Activated CD4-positive, alpha-beta T cell treated with anti-CD3 and anti-CD28 coated beads, Interleukin-2, Interleukin-6, amounts not matched to agents 100 ng/mL and 50 ng/mL, durations not matched to agents 16 hours and 8 hours (primary cell): ENCODE measurements around the gene NEDD1.

Source experiments
- DNase-seq: peaks from one replicate; pipeline ENCODE4 v3.0.0-alpha.2; 2020

Gene NEDD1

GRCh38 chr12:96906498-96906848 is 584 bp upstream of the NEDD1 start:
- DNase-seq = no peak

- peak; percentile 28 for DNase-seq
Observed at GRCh38 chr12:96907671-96908422, 790 bp downstream of the NEDD1 start.

- DNase-seq = no peak
Observed at GRCh38 chr12:96908423-96908675, 1.3 kb downstream of the NEDD1 start.

- DNase-seq = no peak
Observed at GRCh38 chr12:96912261-96912660, 5.2 kb downstream of the NEDD1 start.

- no peak for DNase-seq
Observed at GRCh38 chr12:96912943-96913342, 5.9 kb downstream of the NEDD1 start.

- DNase-seq = no peak
Observed at GRCh38 chr12:96919510-96920210, 12.6 kb downstream of the NEDD1 start.

GRCh38 chr12:96948782-96949181 is 41.7 kb downstream of the NEDD1 start:
- no peak for DNase-seq

- DNase-seq = no peak
Observed at GRCh38 chr12:96979532-96979931, 72.5 kb downstream of the NEDD1 start.

- no peak for DNase-seq
Observed at GRCh38 chr12:96980991-96981414, 73.9 kb downstream of the NEDD1 start.

GRCh38 chr12:96981911-96982310 is 74.9 kb downstream of the NEDD1 start:
- no peak for DNase-seq

- DNase-seq = no peak
Observed at GRCh38 chr12:96982671-96983070, 75.6 kb downstream of the NEDD1 start.

GRCh38 chr12:96985515-96986362 is 78.7 kb downstream of the NEDD1 start:
- peak; percentile 35 for DNase-seq

GRCh38 chr12:96986883-96987523 is 79.9 kb downstream of the NEDD1 start:
- DNase-seq = peak; percentile 15

- DNase-seq = no peak
Observed at GRCh38 chr12:96988919-96989318, 81.9 kb downstream of the NEDD1 start.

- peak; percentile 7 for DNase-seq
Observed at GRCh38 chr12:96989916-96990315, 82.9 kb downstream of the NEDD1 start.

GRCh38 chr12:96994900-96995299 is 87.8 kb downstream of the NEDD1 start:
- no peak for DNase-seq

GRCh38 chr12:96995861-96996260 is 88.8 kb downstream of the NEDD1 start:
- no peak for DNase-seq

GRCh38 chr12:96997797-96998484 is 90.9 kb downstream of the NEDD1 start:
- DNase-seq = no peak

GRCh38 chr12:97003276-97003675 is 96.2 kb downstream of the NEDD1 start:
- DNase-seq = no peak
